ENCODE measurements around the gene ELOA.

Gene ELOA

GRCh38 chr1:23748016-23748415, 4.7 kb downstream of the ELOA start:
- POLR2A ChIA-PET, result no interaction called here
- CTCF ChIA-PET, result interaction anchor here (1.0 to 5.7 kb wide), 6 partner anchors 10 to 220 kb away, joined by 3 to 24 read pairs (median 3); partner anchors contain the start of gene RPL11
- TF ChIP-seq CTCF (IDR thresholded peaks at IDR 0.05; ENCODE audit: control extremely low read depth, extremely low read depth, low read depth, missing control alignments), result no peak
- no peak for DNase-seq (ENCODE audit: extremely low spot score)

- DNase-seq (ENCODE audit: extremely low spot score), result peak; percentile 80
- peak; percentile 78 for TF ChIP-seq CTCF (IDR thresholded peaks at IDR 0.05; ENCODE audit: control extremely low read depth, extremely low read depth, low read depth, missing control alignments)
- POLR2A ChIA-PET, result no interaction called here
- CTCF ChIA-PET, result interaction anchor here (0.9 to 2.5 kb wide), 13 partner anchors 8 to 114 kb away, joined by 3 to 8 read pairs (median 5); partner anchors contain the start of genes ELOA and RPL11
These were observed 8.0 kb downstream of the ELOA start for GRCh38 chr1:23751050-23751814.

- TF ChIP-seq CTCF (IDR thresholded peaks at IDR 0.05; ENCODE audit: control extremely low read depth, extremely low read depth, low read depth, missing control alignments), result no peak
- DNase-seq (ENCODE audit: extremely low spot score), result no peak
- ChIA-PET CTCF (interaction anchor here (0.7 to 2.5 kb wide), 15 partner anchors 9 to 117 kb away, joined by 3 to 8 read pairs (median 5); partner anchors contain the start of genes ELOA and RPL11), POLR2A (no interaction called here)
These were observed 8.5 kb downstream of the ELOA start for GRCh38 chr1:23751815-23752200.

GRCh38 chr1:23752909-23753308, 9.6 kb downstream of the ELOA start:
- no peak for DNase-seq (ENCODE audit: extremely low spot score)
- ChIA-PET CTCF (interaction anchor here (0.9 to 2.5 kb wide), 6 partner anchors 10 to 88 kb away, joined by 3 to 9 read pairs (median 4); no protein-coding TSS in a partner anchor), POLR2A (no interaction called here)
- no peak for TF ChIP-seq CTCF (IDR thresholded peaks at IDR 0.05; ENCODE audit: control extremely low read depth, extremely low read depth, low read depth, missing control alignments)

GRCh38 chr1:23756676-23757075, 13.4 kb downstream of the ELOA start:
- no peak for DNase-seq (ENCODE audit: extremely low spot score)
- ChIA-PET POLR2A (no interaction called here), CTCF (interaction anchor here (0.7 to 1.2 kb wide), 4 partner anchors 11 to 62 kb away, joined by 3 to 4 read pairs (median 4); no protein-coding TSS in a partner anchor)
- no peak for TF ChIP-seq CTCF (IDR thresholded peaks at IDR 0.05; ENCODE audit: control extremely low read depth, extremely low read depth, low read depth, missing control alignments)

- ChIA-PET CTCF (interaction anchor here (0.7 to 3.0 kb wide), 5 partner anchors 10 to 123 kb away, joined by 3 to 18 read pairs (median 3); partner anchors contain the start of gene ELOA), POLR2A (no interaction called here)
- DNase-seq (ENCODE audit: extremely low spot score), result no peak
- TF ChIP-seq CTCF (IDR thresholded peaks at IDR 0.05; ENCODE audit: control extremely low read depth, extremely low read depth, low read depth, missing control alignments), result no peak
These were observed 14.5 kb downstream of the ELOA start for GRCh38 chr1:23757812-23758211.
